Endothelial cell (in vitro differentiated cells): ENCODE data around the gene REC114. TPM values are rescaled to one million over a fixed set of nuclear protein-coding genes. Genes with fewer than 3 reads are reported as not detected.

Experiments
- DNase-seq: peaks from one replicate; pipeline ENCODE4 v3.0.0; 2021; ENCODE audit warnings: low spot score
- H3K27ac Mint-ChIP-seq: one replicate; pipeline ENCODE4 v1.8.0; 2021; ENCODE audit warnings: mixed read lengths, inconsistent platforms; ENCODE audit not compliant: unreplicated experiment
- H3K27me3 Mint-ChIP-seq: one replicate; pipeline ENCODE4 v1.8.0; 2021; ENCODE audit warnings: mild to moderate bottlenecking, moderate library complexity, mixed read lengths, inconsistent platforms; ENCODE audit not compliant: unreplicated experiment
- H3K36me3 Mint-ChIP-seq: one replicate; pipeline ENCODE4 v1.8.0; 2021; ENCODE audit warnings: mild to moderate bottlenecking, low read depth, mixed read lengths, inconsistent platforms; ENCODE audit not compliant: unreplicated experiment
- H3K4me1 Mint-ChIP-seq: one replicate; pipeline ENCODE4 v1.8.0; 2021; ENCODE audit warnings: mild to moderate bottlenecking, mixed read lengths, inconsistent platforms; ENCODE audit not compliant: unreplicated experiment
- H3K4me3 Mint-ChIP-seq: one replicate; pipeline ENCODE4 v1.8.0; 2021; ENCODE audit warnings: mild to moderate bottlenecking, mixed read lengths, inconsistent platforms; ENCODE audit not compliant: unreplicated experiment
- H3K9me3 Mint-ChIP-seq: one replicate; pipeline ENCODE4 v1.8.0; 2021; ENCODE audit warnings: mixed read lengths, inconsistent platforms; ENCODE audit not compliant: unreplicated experiment
- total RNA-seq: library from RNA; stranded (reverse); fragmentation: NEBNext Ultra II Directional; extraction: Animal tissue kit (Norgen Biotek cat#: 25700); gene quantifications from one replicate; pipeline ENCODE4 v1.2.1, GENCODE V29; 2021; ENCODE audit not compliant: unreplicated experiment
- TF ChIP-seq, protein P1 (sequence below): fragments of 200-600 bp; sonication (generic); IDR thresholded peaks from one replicate; pipeline ENCODE4 v1.5.0; 2021; ENCODE audit warnings: antibody characterized with exemption; ENCODE audit not compliant: unreplicated experiment

Gene REC114
- total RNA-seq, 1 donor from 2014 or later, result not detected

DNA sequence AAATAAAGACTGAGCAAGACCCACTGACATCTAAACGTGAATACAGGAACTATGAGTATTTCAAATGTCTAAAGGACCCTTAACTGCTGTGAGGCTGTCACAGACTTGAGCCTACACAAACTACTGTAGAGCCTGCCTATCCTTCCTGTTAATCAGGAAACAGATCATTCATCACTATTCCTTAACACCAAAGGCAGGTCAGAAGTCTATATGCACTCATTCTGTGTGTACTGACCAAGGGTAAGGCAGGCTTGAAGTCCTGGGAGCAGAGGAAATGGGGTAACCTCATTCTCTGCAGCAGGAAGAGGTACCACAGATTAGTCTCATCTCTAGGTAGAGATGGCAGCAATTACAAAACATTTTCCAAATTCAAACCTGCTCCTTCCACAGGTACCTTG, 159.5 kb downstream of the REC114 start:
- H3K36me3 Mint-ChIP-seq, result no peaks in the 10 kb centered on the region
- TF ChIP-seq, protein P1, sequence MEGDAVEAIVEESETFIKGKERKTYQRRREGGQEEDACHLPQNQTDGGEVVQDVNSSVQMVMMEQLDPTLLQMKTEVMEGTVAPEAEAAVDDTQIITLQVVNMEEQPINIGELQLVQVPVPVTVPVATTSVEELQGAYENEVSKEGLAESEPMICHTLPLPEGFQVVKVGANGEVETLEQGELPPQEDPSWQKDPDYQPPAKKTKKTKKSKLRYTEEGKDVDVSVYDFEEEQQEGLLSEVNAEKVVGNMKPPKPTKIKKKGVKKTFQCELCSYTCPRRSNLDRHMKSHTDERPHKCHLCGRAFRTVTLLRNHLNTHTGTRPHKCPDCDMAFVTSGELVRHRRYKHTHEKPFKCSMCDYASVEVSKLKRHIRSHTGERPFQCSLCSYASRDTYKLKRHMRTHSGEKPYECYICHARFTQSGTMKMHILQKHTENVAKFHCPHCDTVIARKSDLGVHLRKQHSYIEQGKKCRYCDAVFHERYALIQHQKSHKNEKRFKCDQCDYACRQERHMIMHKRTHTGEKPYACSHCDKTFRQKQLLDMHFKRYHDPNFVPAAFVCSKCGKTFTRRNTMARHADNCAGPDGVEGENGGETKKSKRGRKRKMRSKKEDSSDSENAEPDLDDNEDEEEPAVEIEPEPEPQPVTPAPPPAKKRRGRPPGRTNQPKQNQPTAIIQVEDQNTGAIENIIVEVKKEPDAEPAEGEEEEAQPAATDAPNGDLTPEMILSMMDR, result no peak
- no peak for DNase-seq
- H3K4me1 Mint-ChIP-seq, result peaks cover 46% of the 10 kb centered on the region
- no peaks in the 10 kb centered on the region for H3K9me3 Mint-ChIP-seq
- H3K4me3 Mint-ChIP-seq, result no peak overlapping the region
- H3K27ac Mint-ChIP-seq, result no peak overlapping the region
- peaks cover 2% of the 10 kb centered on the region for H3K27me3 Mint-ChIP-seq

DNA sequence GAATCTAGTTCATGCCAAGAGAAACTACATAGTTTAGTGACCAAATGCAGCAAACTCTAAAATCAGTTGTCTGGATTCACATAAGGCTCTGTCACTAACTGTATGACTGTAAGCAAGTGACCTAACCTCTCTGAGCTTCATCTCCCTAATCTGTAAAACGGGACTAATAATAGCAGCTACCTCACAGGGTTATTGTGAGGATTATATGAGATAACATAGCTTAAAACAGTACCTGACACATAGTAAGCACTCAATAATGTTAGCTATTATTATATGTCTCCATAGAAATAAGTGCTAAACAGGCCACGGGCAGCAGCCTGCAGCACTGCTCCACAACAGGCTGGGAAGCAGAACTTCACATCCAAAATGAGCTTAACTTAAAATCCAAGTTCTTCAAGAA, 160.0 kb downstream of the REC114 start:
- DNase-seq, result no peak
- H3K27me3 Mint-ChIP-seq, result peaks cover 2% of the 10 kb centered on the region
- peak overlapping the region; percentile 55 for H3K27ac Mint-ChIP-seq
- peaks cover 44% of the 10 kb centered on the region for H3K4me1 Mint-ChIP-seq
- no peaks in the 10 kb centered on the region for H3K36me3 Mint-ChIP-seq
- H3K4me3 Mint-ChIP-seq, result no peak overlapping the region
- no peaks in the 10 kb centered on the region for H3K9me3 Mint-ChIP-seq
- TF ChIP-seq, protein P1, result no peak

DNA sequence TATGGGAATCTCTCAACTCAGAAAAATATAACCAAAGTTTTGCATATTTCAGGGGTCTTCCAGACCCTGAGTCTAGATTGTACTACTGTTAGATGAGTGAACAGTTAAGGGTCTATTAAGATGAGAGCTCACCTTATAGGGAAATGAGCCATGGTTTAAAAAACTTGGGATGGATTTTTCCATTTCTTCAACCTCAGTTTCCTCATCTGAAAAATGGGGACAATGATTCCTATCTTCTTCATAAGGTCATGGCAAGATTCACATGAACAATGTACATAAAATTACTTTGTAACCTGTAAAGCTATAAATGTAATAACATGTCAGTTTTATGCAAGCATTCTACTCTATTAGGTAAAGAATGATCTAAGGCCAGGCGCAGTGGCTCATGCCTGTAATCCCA, 161.5 kb downstream of the REC114 start:
- H3K9me3 Mint-ChIP-seq, result no peaks in the 10 kb centered on the region
- H3K27ac Mint-ChIP-seq, result no peak overlapping the region
- no peak overlapping the region for H3K4me3 Mint-ChIP-seq
- DNase-seq, result no peak
- H3K36me3 Mint-ChIP-seq, result no peaks in the 10 kb centered on the region
- peaks cover 36% of the 10 kb centered on the region for H3K4me1 Mint-ChIP-seq
- TF ChIP-seq, protein P1, result no peak
- H3K27me3 Mint-ChIP-seq, result peaks cover 2% of the 10 kb centered on the region

DNA sequence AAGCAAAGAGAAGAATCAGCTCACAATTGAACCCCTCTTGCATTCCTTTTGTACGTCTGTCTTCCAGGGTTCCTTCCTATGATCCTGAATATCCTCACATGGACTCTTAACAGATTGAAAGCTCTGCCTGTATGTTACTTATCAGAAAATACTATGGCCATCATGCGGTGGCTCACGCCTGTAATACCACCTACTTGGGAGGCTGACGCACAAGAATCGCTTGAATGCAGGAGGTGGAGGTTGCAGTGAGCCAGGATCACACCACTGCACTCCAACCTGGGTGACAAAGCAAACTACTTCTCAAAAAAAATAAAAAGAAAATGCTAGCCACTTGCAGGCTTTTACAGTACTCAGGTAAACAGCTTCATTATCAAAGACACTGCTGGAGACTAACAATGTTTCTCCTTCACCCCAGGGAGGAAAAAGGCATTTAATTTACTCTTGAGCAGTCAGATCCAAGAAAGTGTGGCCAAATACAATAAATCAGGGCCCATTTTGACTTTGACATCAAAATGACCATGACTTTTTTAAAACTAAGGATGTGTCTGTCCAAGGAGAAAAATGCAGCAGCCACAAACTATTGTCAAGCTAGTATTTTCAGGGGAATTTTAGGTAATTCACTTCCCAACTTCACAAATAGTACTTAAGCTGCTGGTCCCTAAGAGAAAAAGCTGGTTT, 162.9 kb downstream of the REC114 start:
- TF ChIP-seq, protein P1, result no peak
- DNase-seq, result no peak
- Mint-ChIP-seq H3K9me3 (no peaks in the 10 kb centered on the region), H3K36me3 (no peaks in the 10 kb centered on the region), H3K4me1 (peaks cover 39% of the 10 kb centered on the region), H3K4me3 (no peak overlapping the region), H3K27me3 (peaks cover 2% of the 10 kb centered on the region), H3K27ac (no peak overlapping the region)

DNA sequence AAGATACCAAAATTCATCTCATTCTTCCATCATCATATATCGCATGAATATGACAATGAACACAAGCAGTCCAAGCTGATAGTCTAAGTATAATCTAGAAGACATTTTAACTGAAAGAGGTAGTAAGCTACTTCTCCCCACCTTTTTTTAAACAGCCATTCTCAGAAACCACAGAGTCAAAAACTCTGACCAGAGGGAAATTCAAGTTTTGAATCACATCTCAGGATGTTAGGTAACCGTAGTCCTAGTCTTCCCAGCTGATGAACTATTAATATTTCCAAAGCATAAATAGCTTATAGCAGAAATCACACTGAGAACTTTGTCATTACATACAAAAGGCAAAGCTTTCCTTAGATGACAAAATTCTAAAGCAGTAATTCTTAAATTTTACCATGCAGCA, 164.4 kb downstream of the REC114 start:
- Mint-ChIP-seq H3K36me3 (no peaks in the 10 kb centered on the region), H3K27me3 (peaks cover 2% of the 10 kb centered on the region), H3K9me3 (no peaks in the 10 kb centered on the region), H3K27ac (peak overlapping the region; percentile 61), H3K4me1 (peaks cover 46% of the 10 kb centered on the region), H3K4me3 (no peak overlapping the region)
- DNase-seq, result no peak
- TF ChIP-seq, protein P1, result no peak
